ENCODE results near the gene SPN. TPM values are rescaled to one million over a fixed set of nuclear protein-coding genes. Genes with fewer than 3 reads are reported as not detected.
"Not testable (repeated sequence)": the region's sequence is repeated elsewhere in the genome, so short reads cannot be mapped to it uniquely, and the experiment has no call there.

Gene SPN
- total RNA-seq = not detected in 2 replicates
- long read RNA-seq = 0 reads

- H3K4me3 Mint-ChIP-seq (ENCODE audit: unreplicated experiment) = no peak within 1 kb of the TSS
- H3K36me3 Mint-ChIP-seq (ENCODE audit: unreplicated experiment) = no peaks in the 10 kb centered on the region
- DNase-seq (ENCODE audit: extremely low spot score, unreplicated experiment) = no peak
- peaks cover 4% of the 10 kb centered on the region for H3K27me3 Mint-ChIP-seq (ENCODE audit: unreplicated experiment)
- no peak within 1 kb of the TSS for H3K27ac Mint-ChIP-seq (ENCODE audit: unreplicated experiment)
- H3K4me1 Mint-ChIP-seq (ENCODE audit: unreplicated experiment) = peaks cover 7% of the 10 kb centered on the region
- no peak for TF ChIP-seq CTCF (IDR thresholded peaks at IDR 0.05)
- H3K9me3 Mint-ChIP-seq (ENCODE audit: unreplicated experiment) = no peaks in the 10 kb centered on the region
These were observed at the start of gene SPN for GRCh38 chr16:29663016-29663806. Gene SPN, plus strand, starts transcription at chr16:29663247. Its CDS starts 482 bp downstream, at chr16:29663729.

- H3K36me3 Mint-ChIP-seq (ENCODE audit: unreplicated experiment); H3K27me3 Mint-ChIP-seq (ENCODE audit: unreplicated experiment); H3K9me3 Mint-ChIP-seq (ENCODE audit: unreplicated experiment): not testable (repeated sequence)
- Mint-ChIP-seq H3K27ac (ENCODE audit: unreplicated experiment) (peak overlapping the region; percentile 88), H3K4me1 (ENCODE audit: unreplicated experiment) (peaks cover 20% of the 10 kb centered on the region), H3K4me3 (ENCODE audit: unreplicated experiment) (peak overlapping the region; percentile 75)
- DNase-seq (ENCODE audit: extremely low spot score, unreplicated experiment) = peak; percentile 93
These were observed 49.6 kb upstream of the SPN start for GRCh38 chr16:29613307-29614057.

GRCh38 chr16:29614691-29615314 lies 48.2 kb upstream of the SPN start:
- Mint-ChIP-seq H3K4me1 (ENCODE audit: unreplicated experiment) (peaks cover 20% of the 10 kb centered on the region), H3K27ac (ENCODE audit: unreplicated experiment) (peak overlapping the region; percentile 23)
- H3K4me3 Mint-ChIP-seq (ENCODE audit: unreplicated experiment); H3K27me3 Mint-ChIP-seq (ENCODE audit: unreplicated experiment); H3K9me3 Mint-ChIP-seq (ENCODE audit: unreplicated experiment); DNase-seq (ENCODE audit: extremely low spot score, unreplicated experiment); H3K36me3 Mint-ChIP-seq (ENCODE audit: unreplicated experiment): not testable (repeated sequence)

- H3K36me3 Mint-ChIP-seq (ENCODE audit: unreplicated experiment); DNase-seq (ENCODE audit: extremely low spot score, unreplicated experiment); H3K9me3 Mint-ChIP-seq (ENCODE audit: unreplicated experiment); H3K27me3 Mint-ChIP-seq (ENCODE audit: unreplicated experiment); H3K4me3 Mint-ChIP-seq (ENCODE audit: unreplicated experiment); H3K27ac Mint-ChIP-seq (ENCODE audit: unreplicated experiment): not testable (repeated sequence)
- H3K4me1 Mint-ChIP-seq (ENCODE audit: unreplicated experiment) = peaks cover 18% of the 10 kb centered on the region
These were observed 46.9 kb upstream of the SPN start for GRCh38 chr16:29616127-29616526.

- not testable (repeated sequence) for H3K27ac Mint-ChIP-seq (ENCODE audit: unreplicated experiment); H3K27me3 Mint-ChIP-seq (ENCODE audit: unreplicated experiment); DNase-seq (ENCODE audit: extremely low spot score, unreplicated experiment); H3K4me1 Mint-ChIP-seq (ENCODE audit: unreplicated experiment); H3K4me3 Mint-ChIP-seq (ENCODE audit: unreplicated experiment); H3K36me3 Mint-ChIP-seq (ENCODE audit: unreplicated experiment); H3K9me3 Mint-ChIP-seq (ENCODE audit: unreplicated experiment)
These were observed 42.5 kb upstream of the SPN start for GRCh38 chr16:29620591-29620990.

- not testable (repeated sequence) for H3K4me1 Mint-ChIP-seq (ENCODE audit: unreplicated experiment); H3K27ac Mint-ChIP-seq (ENCODE audit: unreplicated experiment); H3K36me3 Mint-ChIP-seq (ENCODE audit: unreplicated experiment); H3K9me3 Mint-ChIP-seq (ENCODE audit: unreplicated experiment); DNase-seq (ENCODE audit: extremely low spot score, unreplicated experiment); H3K27me3 Mint-ChIP-seq (ENCODE audit: unreplicated experiment); H3K4me3 Mint-ChIP-seq (ENCODE audit: unreplicated experiment)
These were observed 40.3 kb upstream of the SPN start for GRCh38 chr16:29622738-29623137.

- not testable (repeated sequence) for H3K9me3 Mint-ChIP-seq (ENCODE audit: unreplicated experiment); H3K4me1 Mint-ChIP-seq (ENCODE audit: unreplicated experiment); H3K27me3 Mint-ChIP-seq (ENCODE audit: unreplicated experiment); H3K27ac Mint-ChIP-seq (ENCODE audit: unreplicated experiment); H3K4me3 Mint-ChIP-seq (ENCODE audit: unreplicated experiment); H3K36me3 Mint-ChIP-seq (ENCODE audit: unreplicated experiment); DNase-seq (ENCODE audit: extremely low spot score, unreplicated experiment)
These were observed 39.8 kb upstream of the SPN start for GRCh38 chr16:29623253-29623652.

GRCh38 chr16:29625114-29625513 lies 37.9 kb upstream of the SPN start:
- not testable (repeated sequence) for H3K4me1 Mint-ChIP-seq (ENCODE audit: unreplicated experiment); H3K27ac Mint-ChIP-seq (ENCODE audit: unreplicated experiment); H3K4me3 Mint-ChIP-seq (ENCODE audit: unreplicated experiment); H3K9me3 Mint-ChIP-seq (ENCODE audit: unreplicated experiment); H3K36me3 Mint-ChIP-seq (ENCODE audit: unreplicated experiment); DNase-seq (ENCODE audit: extremely low spot score, unreplicated experiment); H3K27me3 Mint-ChIP-seq (ENCODE audit: unreplicated experiment)

GRCh38 chr16:29626778-29627331 lies 36.2 kb upstream of the SPN start:
- H3K27me3 Mint-ChIP-seq (ENCODE audit: unreplicated experiment); H3K36me3 Mint-ChIP-seq (ENCODE audit: unreplicated experiment); H3K9me3 Mint-ChIP-seq (ENCODE audit: unreplicated experiment); H3K4me1 Mint-ChIP-seq (ENCODE audit: unreplicated experiment); DNase-seq (ENCODE audit: extremely low spot score, unreplicated experiment); H3K4me3 Mint-ChIP-seq (ENCODE audit: unreplicated experiment); H3K27ac Mint-ChIP-seq (ENCODE audit: unreplicated experiment): not testable (repeated sequence)

- not testable (repeated sequence) for DNase-seq (ENCODE audit: extremely low spot score, unreplicated experiment); H3K27ac Mint-ChIP-seq (ENCODE audit: unreplicated experiment); H3K4me3 Mint-ChIP-seq (ENCODE audit: unreplicated experiment); H3K4me1 Mint-ChIP-seq (ENCODE audit: unreplicated experiment); H3K9me3 Mint-ChIP-seq (ENCODE audit: unreplicated experiment); H3K36me3 Mint-ChIP-seq (ENCODE audit: unreplicated experiment); H3K27me3 Mint-ChIP-seq (ENCODE audit: unreplicated experiment)
These were observed 35.4 kb upstream of the SPN start for GRCh38 chr16:29627661-29628075.

- not testable (repeated sequence) for H3K4me1 Mint-ChIP-seq (ENCODE audit: unreplicated experiment); DNase-seq (ENCODE audit: extremely low spot score, unreplicated experiment); H3K27ac Mint-ChIP-seq (ENCODE audit: unreplicated experiment); H3K27me3 Mint-ChIP-seq (ENCODE audit: unreplicated experiment); H3K36me3 Mint-ChIP-seq (ENCODE audit: unreplicated experiment); H3K9me3 Mint-ChIP-seq (ENCODE audit: unreplicated experiment); H3K4me3 Mint-ChIP-seq (ENCODE audit: unreplicated experiment)
These were observed 34.3 kb upstream of the SPN start for GRCh38 chr16:29628707-29629106.
